GM10248 (cell line): ENCODE data around the gene KCNMB2.

Experiments
- CTCF ChIA-PET: fragments of 300-600 bp; sonication (Branson Sonifier 250); formaldehyde crosslinking; extraction: SDS; loops from one replicate; lab custom pipeline; 2021; ENCODE audit warnings: antibody characterized with exemption; lab: Yijun Ruan, JAX
- POLR2A ChIA-PET: fragments of 350-650 bp; sonication (Branson Sonifier 250); formaldehyde crosslinking; extraction: SDS; loops from one replicate; lab custom pipeline; 2020; ENCODE audit warnings: antibody characterized with exemption; lab: Yijun Ruan, JAX
- DNase-seq: peaks from one replicate; pipeline ENCODE4 v3.0.0; 2012; ENCODE audit errors: extremely low spot score
- TF ChIP-seq, protein P1 (sequence below): IDR thresholded peaks from 2 replicates; pipeline ENCODE4 v1.5.1; 2012; ENCODE audit warnings: mild to moderate bottlenecking, low read depth; ENCODE audit errors: extremely low read depth, missing control alignments, control extremely low read depth

KCNMB2 gene

DNA sequence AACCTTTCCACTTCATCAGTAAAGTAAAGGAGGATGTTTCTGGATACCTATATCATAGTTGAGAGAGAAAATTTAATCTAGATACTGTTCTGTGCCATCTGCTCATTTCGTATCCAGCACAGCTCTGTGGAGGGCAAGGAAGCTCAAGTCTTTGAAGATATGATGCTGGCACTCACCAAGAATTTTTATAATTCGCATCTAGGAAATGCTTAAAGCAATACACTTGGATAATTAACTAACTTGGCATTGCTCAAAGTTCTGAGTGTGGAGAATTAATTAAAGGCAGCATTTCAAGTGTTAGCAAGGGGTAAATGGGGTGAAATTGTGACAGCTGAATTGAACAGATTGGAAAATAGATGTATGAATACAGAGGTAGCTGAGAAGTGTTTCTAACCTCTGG lies 213.2 kb downstream of the KCNMB2 start:
- DNase-seq = no peak
- TF ChIP-seq, protein P1, sequence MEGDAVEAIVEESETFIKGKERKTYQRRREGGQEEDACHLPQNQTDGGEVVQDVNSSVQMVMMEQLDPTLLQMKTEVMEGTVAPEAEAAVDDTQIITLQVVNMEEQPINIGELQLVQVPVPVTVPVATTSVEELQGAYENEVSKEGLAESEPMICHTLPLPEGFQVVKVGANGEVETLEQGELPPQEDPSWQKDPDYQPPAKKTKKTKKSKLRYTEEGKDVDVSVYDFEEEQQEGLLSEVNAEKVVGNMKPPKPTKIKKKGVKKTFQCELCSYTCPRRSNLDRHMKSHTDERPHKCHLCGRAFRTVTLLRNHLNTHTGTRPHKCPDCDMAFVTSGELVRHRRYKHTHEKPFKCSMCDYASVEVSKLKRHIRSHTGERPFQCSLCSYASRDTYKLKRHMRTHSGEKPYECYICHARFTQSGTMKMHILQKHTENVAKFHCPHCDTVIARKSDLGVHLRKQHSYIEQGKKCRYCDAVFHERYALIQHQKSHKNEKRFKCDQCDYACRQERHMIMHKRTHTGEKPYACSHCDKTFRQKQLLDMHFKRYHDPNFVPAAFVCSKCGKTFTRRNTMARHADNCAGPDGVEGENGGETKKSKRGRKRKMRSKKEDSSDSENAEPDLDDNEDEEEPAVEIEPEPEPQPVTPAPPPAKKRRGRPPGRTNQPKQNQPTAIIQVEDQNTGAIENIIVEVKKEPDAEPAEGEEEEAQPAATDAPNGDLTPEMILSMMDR = no peak
- CTCF ChIA-PET = interaction anchor here (1.0 to 2.1 kb wide), 4 partner anchors 12 to 50 kb away, joined by 3 to 6 read pairs (median 4); no protein-coding TSS in a partner anchor
- POLR2A ChIA-PET = interaction anchor here (0.7 kb wide), 1 partner anchor 345 kb away, joined by 3 read pairs; no protein-coding TSS in a partner anchor

DNA sequence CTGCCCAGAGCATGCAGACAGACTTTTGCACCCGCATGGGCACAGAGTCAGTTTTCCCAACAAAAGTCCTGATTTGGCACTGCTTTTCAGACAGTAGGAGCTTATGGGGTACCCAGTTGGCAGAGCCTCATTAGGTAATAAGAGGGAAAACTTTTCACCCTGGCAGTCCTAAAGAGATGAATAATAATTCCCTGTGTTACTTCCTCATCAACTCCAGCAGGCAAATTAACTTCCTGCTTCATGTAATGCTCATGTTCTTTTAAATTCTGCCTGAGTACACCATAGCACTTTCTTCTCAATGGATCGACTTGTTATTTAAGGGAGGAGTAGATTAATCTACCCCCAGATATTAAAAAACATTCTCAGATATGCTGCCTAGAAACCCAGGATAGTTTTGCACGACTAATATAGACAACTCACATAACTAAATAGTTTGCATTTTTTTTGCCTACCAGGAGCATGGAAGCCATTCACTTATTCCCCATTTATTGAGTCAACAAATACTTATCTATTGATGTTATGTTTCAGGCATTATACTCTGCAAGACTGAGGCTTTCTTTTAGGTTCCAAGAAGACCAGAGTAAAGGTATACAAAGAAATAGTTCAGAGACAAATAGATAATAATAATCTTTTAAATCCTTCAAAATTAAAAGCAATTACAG lies 214.5 kb downstream of the KCNMB2 start:
- CTCF ChIA-PET = interaction anchor here (1.4 to 2.1 kb wide), 2 partner anchors 11 to 17 kb away, joined by 5 to 6 read pairs; no protein-coding TSS in a partner anchor
- TF ChIP-seq, protein P1 = no peak
- POLR2A ChIA-PET = no interaction called here
- DNase-seq = no peak

DNA sequence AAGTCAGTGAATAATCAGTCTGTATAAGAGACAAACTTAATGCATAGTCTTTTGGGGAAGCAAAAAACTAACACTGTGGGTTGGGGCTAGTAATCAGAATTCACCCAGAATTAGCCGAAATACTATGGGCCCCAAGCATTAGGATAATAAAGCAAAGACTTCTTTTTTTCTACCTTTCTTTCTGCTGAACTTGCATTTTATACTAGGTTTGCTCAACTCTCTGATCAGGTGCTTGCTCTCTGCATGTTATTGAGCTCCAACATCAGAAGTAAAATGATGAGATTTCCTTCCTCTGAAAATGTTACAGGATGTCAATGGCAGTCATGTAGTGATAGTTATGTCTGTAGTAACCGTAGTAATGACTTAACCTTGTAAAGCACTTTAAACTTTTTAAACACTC lies 216.6 kb downstream of the KCNMB2 start:
- ChIA-PET CTCF (no interaction called here), POLR2A (no interaction called here)
- DNase-seq = no peak
- TF ChIP-seq, protein P1 = no peak

DNA sequence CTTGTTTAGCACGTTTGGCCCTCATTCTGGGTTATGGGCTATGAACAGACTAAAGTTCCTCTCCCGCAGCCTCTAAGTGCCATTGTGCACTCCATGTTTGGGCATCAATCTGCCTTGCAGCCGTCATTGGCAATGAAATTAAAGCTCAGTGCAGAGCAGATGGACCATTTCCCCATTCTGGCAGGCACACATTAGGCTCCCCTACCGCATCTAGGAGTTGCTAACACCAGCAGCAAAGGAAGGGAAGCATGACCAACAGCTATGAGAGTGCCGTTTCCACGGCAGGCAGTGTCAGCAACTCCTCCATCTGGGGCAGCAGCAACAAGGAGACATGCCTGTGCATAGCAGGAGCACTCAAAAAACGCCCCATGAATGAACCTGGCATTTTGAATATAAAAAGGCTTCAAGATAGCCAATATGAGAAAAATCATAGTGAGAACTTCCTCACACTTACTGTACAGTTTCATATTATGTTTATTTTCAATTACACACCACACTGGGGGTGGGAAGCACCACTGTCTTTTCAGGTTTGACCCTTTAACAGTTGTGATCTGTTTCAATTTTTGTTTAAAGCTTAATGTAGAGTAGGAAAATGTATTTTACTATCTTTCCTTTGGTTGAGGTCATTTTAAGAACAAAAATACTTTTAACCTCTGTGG lies 218.7 kb downstream of the KCNMB2 start:
- TF ChIP-seq, protein P1 = no peak
- no peak for DNase-seq
- ChIA-PET POLR2A (no interaction called here), CTCF (no interaction called here)

DNA sequence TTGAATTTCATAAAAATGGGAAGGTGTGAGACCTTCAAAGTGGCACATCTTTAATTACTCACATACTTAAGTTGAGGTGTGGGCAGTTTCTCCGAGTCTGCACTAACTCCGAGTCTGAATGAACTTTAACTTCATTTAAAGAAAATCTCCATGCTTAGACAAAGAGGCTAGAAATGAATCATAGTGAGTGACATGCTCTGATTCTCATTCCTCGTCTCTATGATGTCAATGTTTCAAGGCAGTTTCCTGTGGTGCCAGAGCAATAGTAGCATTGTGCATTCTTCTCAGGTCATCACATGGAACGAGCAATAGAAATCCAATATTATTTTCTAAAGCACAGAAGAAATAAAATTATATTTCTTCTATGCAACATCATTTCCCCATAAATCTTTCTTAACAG lies 224.8 kb downstream of the KCNMB2 start:
- no peak for DNase-seq
- TF ChIP-seq, protein P1 = no peak
- POLR2A ChIA-PET = no interaction called here
- CTCF ChIA-PET = interaction anchor here (1.3 kb wide), 1 partner anchor 11 kb away, joined by 6 read pairs; no protein-coding TSS in a partner anchor

DNA sequence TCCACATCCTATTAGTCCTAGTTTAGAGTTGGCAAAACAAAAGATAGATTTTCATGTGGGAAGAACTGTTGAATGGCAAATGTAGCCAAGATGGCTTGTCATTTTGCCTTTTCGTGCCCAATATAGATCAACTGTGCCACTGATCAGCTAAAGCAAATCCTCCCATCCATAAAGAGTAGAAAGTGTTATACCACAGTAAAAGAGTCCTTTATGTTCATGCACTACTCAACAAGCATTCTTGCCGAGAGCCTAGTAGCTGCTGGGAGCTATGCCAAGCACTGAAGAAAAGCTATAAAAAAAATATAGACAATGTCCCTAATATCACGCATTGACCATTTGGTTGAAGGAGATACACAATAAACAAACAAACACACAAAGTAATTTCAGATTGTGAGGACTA lies 225.2 kb downstream of the KCNMB2 start:
- ChIA-PET CTCF (interaction anchor here (1.3 kb wide), 1 partner anchor 11 kb away, joined by 6 read pairs; no protein-coding TSS in a partner anchor), POLR2A (no interaction called here)
- TF ChIP-seq, protein P1 = no peak
- DNase-seq = no peak
